T-helper 22 cell (primary cell): ENCODE measurements around the gene GIMAP2.
"Not testable (repeated sequence)": the region's sequence is repeated elsewhere in the genome, so short reads cannot be mapped to it uniquely, and the experiment has no call there.

Source experiments
- DNase-seq: peaks from one replicate; pipeline ENCODE4 v3.0.0-alpha.2; 2020; ENCODE audit warnings: low read depth

GIMAP2 gene

DNA sequence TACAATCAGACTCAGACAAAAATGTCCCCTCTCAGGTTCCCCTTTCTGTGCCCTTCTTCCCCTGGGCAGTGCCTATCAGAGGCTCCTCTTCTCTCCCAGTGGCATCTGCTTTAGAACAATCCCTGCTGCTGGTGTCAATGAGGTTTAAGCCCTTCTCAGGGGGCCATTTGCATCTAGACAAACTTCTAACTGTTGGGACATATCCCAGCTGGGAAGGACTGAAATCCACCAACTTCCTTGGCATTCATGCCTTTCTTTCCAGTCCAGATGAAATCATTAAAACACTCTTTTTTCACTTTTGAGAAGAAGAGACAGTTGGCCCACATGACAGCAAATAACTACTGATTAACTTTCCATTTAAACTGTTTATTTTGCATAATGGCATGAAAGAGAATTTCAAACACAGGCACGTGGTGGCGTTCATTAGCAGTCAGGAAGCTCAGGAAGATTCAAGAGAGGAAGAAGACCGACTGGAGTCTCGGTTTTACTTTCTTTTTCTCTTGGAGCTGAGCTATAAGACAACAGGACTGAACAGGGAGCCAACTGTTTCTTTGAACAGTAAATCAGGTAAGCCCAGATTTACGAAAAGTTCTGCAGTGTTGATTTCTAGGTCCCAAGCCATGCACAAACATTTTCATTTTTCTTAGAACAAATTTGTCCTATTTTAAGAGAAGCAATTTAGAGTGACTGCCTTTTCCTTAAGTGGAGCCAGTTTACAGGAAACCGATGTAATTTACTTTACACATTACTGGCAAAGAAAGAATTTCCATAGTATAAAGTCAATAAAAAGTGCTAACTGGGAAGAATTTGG lies at the start of gene GIMAP2:
Gene GIMAP2 (plus strand): TSS at position 488 of the 811 bp plus-strand sequence. CDS start 1,354 bp downstream, outside the sequence.
- DNase-seq: no peak

DNA sequence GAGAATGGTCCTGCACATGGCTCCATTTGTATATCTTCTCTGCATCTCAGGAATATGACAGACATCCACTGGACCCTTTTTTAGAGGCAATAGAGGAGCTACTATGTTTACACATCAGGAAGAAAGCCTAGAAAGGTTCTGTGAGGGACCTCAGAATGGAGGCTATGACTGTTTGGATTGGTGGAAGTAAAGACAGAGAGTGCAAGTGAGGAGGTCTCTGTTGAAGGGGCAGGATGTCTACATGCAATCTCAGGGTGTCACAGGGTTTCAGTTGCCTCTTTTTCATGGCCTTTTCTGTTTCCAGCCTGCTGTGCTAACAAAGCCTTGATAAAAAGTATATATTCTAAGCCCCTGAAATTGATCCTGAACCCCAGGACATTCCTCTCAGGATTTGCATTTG lies 43.7 kb upstream of the GIMAP2 start:
- DNase-seq: no peak

GRCh38 chr7:150642926-150643325 lies 42.6 kb upstream of the GIMAP2 start:
- no peak for DNase-seq

DNA sequence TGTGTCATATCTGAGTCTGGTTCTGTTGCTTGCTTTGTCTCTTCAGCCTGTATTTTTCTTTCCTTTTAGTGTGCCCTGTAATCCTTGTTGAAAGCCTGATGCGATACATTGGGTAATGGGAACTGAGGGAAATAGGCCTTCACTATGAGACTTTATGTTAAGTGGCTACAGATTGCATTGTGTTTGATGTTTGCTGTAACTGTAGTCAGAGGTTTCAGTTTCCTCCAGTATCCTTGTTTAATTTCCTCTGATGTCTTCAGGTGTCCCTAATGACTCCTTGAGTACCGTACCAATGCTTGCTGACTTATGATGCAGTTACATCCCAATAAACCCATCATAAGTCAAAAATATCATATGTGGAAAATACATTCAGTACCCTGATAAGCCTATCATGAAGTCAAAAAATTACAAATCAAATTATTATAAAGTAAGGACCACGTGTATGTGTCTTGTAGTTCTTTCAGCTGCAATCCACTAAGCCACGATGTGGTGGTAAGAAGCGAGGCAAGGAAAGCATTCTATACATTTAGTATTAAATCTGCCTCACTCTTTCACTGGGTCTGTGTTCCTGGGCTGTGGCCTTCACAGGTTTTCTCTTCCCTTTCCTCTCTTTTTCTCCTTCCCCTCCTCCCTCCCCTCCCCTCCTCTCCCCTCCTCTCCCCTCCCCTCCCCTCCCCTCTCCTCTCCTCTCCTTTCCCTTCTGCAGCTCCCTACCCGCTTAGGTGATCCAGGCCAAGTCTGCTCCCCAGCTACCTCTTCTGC lies 40.1 kb upstream of the GIMAP2 start:
- DNase-seq: no peak

GRCh38 chr7:150648353-150649079 lies 37.0 kb upstream of the GIMAP2 start:
- DNase-seq: no peak

GRCh38 chr7:150649080-150649385 lies 36.5 kb upstream of the GIMAP2 start:
- DNase-seq: no peak

- DNase-seq: no peak
Measured at GRCh38 chr7:150654692-150655091, 30.8 kb upstream of the GIMAP2 start.

GRCh38 chr7:150656047-150656446 lies 29.5 kb upstream of the GIMAP2 start:
- no peak for DNase-seq

DNA sequence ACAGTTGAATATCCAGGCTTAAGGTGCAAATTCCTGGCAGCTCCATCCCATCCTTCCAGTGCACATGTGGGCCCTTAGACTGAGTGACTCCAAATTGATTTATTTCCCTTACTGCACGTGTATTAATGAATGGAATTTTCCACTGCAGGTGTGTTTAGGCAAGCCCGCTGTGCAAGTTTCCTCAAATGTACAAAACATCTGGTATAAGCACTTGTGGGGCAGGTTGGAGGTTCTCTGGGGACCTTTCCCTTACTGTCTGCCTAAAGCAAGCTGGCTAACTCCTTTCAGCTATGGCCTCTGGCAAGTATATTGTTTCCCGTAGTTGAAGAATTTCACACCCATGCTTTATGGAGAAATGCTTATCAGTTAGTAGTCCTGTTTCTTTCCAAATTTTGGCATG lies 28.0 kb upstream of the GIMAP2 start:
- DNase-seq: no peak

DNA sequence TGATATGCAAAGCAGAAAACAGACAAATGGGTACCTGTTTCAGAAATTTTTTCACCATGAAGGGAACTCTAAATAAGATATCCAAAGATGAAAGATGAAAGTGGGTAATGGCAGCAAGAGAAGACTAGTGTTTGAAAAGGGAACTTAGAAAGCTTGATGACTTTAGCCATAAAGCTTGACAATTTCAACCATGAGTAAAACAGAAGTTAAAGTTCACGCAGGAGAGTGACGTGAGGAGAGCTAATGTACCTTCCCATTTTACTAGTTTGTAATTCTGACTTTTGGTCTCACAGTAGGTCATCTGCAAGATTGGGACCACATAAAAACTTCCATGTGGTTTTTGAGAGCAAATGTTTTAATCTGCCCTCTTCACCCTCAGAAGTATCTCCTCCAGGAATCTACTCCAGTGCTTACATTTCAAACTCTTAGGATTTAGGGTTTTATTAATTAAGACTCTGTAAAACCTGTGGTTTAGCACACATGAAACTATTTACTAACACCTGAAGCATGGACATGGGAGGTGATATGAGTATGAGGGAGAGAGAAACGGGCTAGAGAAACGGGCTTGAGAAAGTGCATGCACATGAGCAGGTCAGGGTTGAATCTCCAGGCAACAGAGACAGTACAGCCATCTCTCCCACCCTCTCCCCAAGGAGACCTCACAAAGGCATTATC lies 24.4 kb upstream of the GIMAP2 start:
- DNase-seq: no peak

DNA sequence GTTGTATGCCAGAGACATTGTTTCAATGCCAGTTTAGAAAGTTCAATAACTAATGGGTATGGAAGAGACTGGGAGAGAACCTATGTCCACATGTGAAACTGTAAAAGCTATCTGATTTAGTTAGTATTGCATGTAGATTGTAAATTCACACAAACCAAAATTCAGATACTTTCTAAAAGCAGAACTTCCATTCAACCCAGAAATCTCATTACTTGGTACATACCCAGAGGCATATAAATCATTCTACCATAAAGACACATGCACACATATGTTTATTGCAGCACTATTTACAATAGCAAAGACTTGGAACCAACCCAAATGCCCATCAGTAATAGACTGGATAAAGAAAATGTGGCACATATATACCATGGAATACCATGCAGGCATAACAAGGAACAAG lies 22.7 kb upstream of the GIMAP2 start:
- DNase-seq: not testable (repeated sequence)

GRCh38 chr7:150663802-150664494 lies 21.6 kb upstream of the GIMAP2 start:
- DNase-seq: no peak

- DNase-seq: no peak
Measured at GRCh38 chr7:150665089-150665748, 20.3 kb upstream of the GIMAP2 start.

- DNase-seq: no peak
Measured at GRCh38 chr7:150665896-150666295, 19.6 kb upstream of the GIMAP2 start.

DNA sequence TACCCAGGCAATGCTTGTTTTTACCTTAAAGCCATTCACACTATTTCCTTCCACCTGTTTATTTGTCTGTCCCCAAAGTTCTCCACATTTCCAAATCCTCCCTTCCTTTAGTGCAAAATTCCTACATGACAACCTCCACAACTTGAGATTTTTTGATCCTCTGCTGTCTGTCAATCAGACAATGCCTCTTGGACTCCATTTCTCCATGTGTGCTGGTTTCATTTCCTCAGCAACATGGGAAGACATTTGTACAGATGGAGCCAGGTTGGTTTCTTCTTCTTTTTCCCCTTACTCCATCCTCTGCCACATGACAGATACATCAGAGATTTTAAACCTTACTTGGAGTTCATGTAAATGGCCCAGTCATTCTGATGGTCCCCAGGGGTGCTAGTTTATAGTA lies 19.1 kb upstream of the GIMAP2 start:
- no peak for DNase-seq

GRCh38 chr7:150668472-150668911 lies 17.0 kb upstream of the GIMAP2 start:
- DNase-seq: peak; percentile 34

DNA sequence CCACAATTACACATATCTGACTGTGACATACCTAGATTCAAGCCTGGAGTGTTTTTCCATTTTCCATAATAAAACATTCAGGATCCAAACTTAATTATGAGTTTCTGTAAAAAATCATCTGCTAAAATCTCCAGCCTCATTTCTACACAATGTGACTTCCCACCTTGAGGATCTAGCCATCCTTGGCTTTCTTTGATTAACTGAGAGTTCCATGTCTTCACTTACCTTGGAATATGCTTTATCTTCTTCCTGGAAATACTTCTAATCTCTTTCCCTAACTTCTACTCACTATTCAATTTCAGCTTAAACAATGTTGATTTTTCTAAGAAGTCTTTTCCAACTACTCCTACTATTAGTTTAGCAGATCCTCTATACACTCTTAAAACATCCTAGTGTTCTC lies 16.5 kb upstream of the GIMAP2 start:
- DNase-seq: no peak

GRCh38 chr7:150671798-150672585 lies 13.5 kb upstream of the GIMAP2 start:
- DNase-seq: not testable (repeated sequence)

DNA sequence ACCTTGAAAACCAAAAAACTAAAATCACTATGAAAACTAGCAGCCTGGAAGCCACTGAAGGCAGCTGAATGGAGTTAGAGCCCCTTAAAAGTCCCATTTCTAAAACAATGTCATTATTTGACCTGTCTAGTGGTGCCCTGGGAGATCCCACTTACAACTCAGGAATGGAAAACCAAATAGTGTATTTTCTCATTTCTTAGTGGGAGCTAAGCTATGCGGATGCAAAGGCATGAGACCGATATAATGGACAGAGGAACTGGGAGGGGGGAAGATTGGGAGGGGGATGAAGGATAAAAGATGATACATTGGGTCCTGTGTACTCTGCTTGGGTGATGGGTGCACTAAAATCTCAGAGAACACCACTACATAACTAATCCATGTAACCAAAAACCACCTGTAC lies 9.8 kb upstream of the GIMAP2 start:
- no peak for DNase-seq

DNA sequence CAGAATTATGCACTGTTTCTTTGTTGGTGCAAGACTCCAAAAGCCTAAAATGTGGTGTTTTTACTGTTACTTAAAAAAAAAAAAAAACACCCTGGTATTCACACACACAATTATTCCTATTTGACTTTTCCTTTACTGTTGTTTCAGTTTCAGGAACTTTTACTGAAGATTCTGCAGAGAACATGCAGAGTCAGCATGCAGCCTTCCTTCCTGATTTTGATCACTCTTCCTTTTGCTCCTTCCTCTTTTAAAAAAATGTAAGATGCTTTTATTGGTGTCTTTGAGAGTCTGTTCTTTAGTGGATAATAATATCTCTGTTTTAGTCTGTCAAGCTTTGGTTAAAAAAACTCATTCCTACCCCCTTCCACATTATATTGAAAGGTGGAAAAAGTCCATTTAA lies 9.2 kb upstream of the GIMAP2 start:
- not testable (repeated sequence) for DNase-seq
